ENCODE measurements around the gene POLR3E. TPM values are rescaled to one million over a fixed set of nuclear protein-coding genes. Genes with fewer than 3 reads are reported as not detected.

Gene POLR3E
- total and polyA plus RNA-seq, 8 donors: 29.2 to 61.2 (median 52.0) TPM

- TF ChIP-seq, protein P1, sequence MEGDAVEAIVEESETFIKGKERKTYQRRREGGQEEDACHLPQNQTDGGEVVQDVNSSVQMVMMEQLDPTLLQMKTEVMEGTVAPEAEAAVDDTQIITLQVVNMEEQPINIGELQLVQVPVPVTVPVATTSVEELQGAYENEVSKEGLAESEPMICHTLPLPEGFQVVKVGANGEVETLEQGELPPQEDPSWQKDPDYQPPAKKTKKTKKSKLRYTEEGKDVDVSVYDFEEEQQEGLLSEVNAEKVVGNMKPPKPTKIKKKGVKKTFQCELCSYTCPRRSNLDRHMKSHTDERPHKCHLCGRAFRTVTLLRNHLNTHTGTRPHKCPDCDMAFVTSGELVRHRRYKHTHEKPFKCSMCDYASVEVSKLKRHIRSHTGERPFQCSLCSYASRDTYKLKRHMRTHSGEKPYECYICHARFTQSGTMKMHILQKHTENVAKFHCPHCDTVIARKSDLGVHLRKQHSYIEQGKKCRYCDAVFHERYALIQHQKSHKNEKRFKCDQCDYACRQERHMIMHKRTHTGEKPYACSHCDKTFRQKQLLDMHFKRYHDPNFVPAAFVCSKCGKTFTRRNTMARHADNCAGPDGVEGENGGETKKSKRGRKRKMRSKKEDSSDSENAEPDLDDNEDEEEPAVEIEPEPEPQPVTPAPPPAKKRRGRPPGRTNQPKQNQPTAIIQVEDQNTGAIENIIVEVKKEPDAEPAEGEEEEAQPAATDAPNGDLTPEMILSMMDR (IDR thresholded peaks at IDR 0.05): no peak
- peaks cover 0 to 68% of the 10 kb centered on the region in 2 donors for H3K36me3 ChIP-seq
- H3K9me3 ChIP-seq: no peaks in the 10 kb centered on the region
- DNase-seq (no peak), ATAC-seq (no peak)
- H3K27me3 ChIP-seq: no peaks in the 10 kb centered on the region
- no peak overlapping the region for H3K27ac ChIP-seq
- H3K4me3 ChIP-seq: no peak overlapping the region
- intact Hi-C loops (cut with DNase I): no loop called here
- H3K4me1 ChIP-seq: peaks cover 0 to 25% of the 10 kb centered on the region in 2 donors
These were observed 5.7 kb downstream of the POLR3E start for GRCh38 chr16:22302776-22303363.

GRCh38 chr16:22304411-22304810 is 7.2 kb downstream of the POLR3E start:
- TF ChIP-seq, protein P1 (IDR thresholded peaks at IDR 0.05): no peak

GRCh38 chr16:22306788-22307187 is 9.6 kb downstream of the POLR3E start:
- H3K36me3 ChIP-seq: peaks cover 0 to 100% of the 10 kb centered on the region in 2 donors
- no peaks in the 10 kb centered on the region for H3K9me3 ChIP-seq
- no peak for DNase-seq
- H3K4me3 ChIP-seq: no peak overlapping the region
- H3K27me3 ChIP-seq: no peaks in the 10 kb centered on the region
- H3K4me1 ChIP-seq: no peaks in the 10 kb centered on the region
- no peak overlapping the region for H3K27ac ChIP-seq
- intact Hi-C loops (cut with DNase I): no loop called here
- TF ChIP-seq, protein P1 (IDR thresholded peaks at IDR 0.05): no peak
- ATAC-seq: no peak

More at GRCh38 chr16:22304411-22304810, 7.2 kb downstream of the POLR3E start:
- ATAC-seq (no peak), DNase-seq (no peak)
- H3K9me3 ChIP-seq: no peaks in the 10 kb centered on the region
- no peaks in the 10 kb centered on the region for H3K27me3 ChIP-seq
- H3K27ac ChIP-seq: no peak overlapping the region
- intact Hi-C loops (cut with DNase I): no loop called here
- peaks cover 0 to 83% of the 10 kb centered on the region in 2 donors for H3K36me3 ChIP-seq
- no peak overlapping the region for H3K4me3 ChIP-seq
- H3K4me1 ChIP-seq: peaks cover 0 to 13% of the 10 kb centered on the region in 2 donors

- H3K27ac ChIP-seq: no peak overlapping the region
- H3K27me3 ChIP-seq: no peaks in the 10 kb centered on the region
- intact Hi-C loops (cut with DNase I): no loop called here
- no peak for ATAC-seq
- no peaks in the 10 kb centered on the region for H3K9me3 ChIP-seq
- H3K4me3 ChIP-seq: no peak overlapping the region
- peaks cover 0 to 100% of the 10 kb centered on the region in 2 donors for H3K36me3 ChIP-seq
- no peak for DNase-seq
- no peaks in the 10 kb centered on the region for H3K4me1 ChIP-seq
- TF ChIP-seq, protein P1 (IDR thresholded peaks at IDR 0.05): no peak
These were observed 10.6 kb downstream of the POLR3E start for GRCh38 chr16:22307838-22308237.

DNA sequence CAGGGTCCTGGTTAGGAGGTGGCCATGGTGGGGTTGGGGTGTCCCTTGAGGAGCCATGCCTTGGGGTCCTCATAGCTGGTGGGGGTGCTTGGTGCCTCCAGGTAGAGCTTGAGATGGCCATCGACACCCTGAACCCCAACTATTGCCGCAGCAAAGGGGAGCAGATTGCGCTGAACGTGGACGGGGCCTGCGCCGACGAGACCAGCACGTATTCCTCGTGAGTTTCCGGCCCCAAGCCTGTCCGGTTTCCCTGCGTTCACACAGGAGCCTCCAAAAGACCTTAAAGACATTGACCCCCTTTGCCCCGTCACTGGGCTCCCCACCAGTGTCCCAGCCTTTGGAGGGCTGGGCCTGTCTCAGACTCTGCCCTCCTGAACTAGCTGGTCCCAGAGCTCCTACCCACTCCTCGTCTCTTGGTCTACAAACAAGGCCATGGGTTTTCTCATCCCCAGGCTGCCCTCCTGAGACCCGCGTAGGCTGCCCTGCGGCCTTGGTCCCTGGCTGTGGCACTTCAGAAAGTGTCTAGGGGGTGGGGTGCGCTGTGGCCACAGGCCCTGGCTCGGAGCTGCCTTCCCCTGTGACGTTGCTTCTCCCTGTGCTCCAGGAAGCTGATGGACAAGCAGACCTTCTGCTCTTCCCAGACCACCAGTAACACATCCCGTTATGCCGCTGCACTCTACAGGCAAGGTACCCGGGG is 11.8 kb downstream of the POLR3E start:
- Histone ChIP-seq H3K9me3 (no peaks in the 10 kb centered on the region), H3K4me3 (no peak overlapping the region), H3K36me3 (peaks cover 0 to 100% of the 10 kb centered on the region in 2 donors), H3K27me3 (no peaks in the 10 kb centered on the region), H3K27ac (no peak overlapping the region), H3K4me1 (no peaks in the 10 kb centered on the region)
- DNase-seq (no peak), ATAC-seq (no peak)
- TF ChIP-seq, protein P1 (IDR thresholded peaks at IDR 0.05): no peak
- intact Hi-C loops (cut with DNase I): no loop called here
